Stimulated activated CD4-positive, alpha-beta T cell treated with anti-CD3 and anti-CD28 coated beads, Interleukin-12 subunit alpha, Interleukin-12 subunit beta, amount 100 ng/mL, for 24 hours (primary cell): ENCODE results near the gene RHOF.
"Not testable (repeated sequence)": the region's sequence is repeated elsewhere in the genome, so short reads cannot be mapped to it uniquely, and the experiment has no call there.

Source experiments
- DNase-seq, 2 experiments: peaks; one replicate each; pipeline ENCODE4 v3.0.0-alpha.2; 2020; ENCODE audit warnings: low read depth in 2 of 2

RHOF gene

GRCh38 chr12:121776190-121777098 lies 17.0 kb downstream of the RHOF start:
- DNase-seq = peak; percentile 77 to 93

DNA sequence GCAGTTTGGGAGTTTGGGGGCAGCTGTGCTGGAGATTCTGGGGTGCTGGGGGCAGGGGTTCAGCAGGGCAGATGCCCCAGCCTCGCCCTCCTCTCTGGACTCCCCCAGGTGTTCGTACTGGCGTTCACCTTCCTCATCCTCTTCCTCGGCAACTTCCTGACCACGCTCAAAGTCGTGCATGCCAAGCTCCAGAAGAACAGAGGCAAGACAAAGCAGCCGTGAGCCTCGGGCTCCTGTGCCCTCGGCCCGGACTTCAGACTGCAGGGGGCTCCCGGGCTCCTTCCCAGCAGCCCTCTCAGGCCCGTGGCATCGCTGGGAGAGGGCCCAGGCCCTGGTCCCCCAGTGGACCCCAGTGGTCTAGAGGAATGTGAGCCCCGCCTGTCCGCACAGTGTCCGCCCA lies 18.0 kb downstream of the RHOF start:
- no peak for DNase-seq

- DNase-seq = no peak
Measured at GRCh38 chr12:121774968-121775474, 18.5 kb downstream of the RHOF start.

DNA sequence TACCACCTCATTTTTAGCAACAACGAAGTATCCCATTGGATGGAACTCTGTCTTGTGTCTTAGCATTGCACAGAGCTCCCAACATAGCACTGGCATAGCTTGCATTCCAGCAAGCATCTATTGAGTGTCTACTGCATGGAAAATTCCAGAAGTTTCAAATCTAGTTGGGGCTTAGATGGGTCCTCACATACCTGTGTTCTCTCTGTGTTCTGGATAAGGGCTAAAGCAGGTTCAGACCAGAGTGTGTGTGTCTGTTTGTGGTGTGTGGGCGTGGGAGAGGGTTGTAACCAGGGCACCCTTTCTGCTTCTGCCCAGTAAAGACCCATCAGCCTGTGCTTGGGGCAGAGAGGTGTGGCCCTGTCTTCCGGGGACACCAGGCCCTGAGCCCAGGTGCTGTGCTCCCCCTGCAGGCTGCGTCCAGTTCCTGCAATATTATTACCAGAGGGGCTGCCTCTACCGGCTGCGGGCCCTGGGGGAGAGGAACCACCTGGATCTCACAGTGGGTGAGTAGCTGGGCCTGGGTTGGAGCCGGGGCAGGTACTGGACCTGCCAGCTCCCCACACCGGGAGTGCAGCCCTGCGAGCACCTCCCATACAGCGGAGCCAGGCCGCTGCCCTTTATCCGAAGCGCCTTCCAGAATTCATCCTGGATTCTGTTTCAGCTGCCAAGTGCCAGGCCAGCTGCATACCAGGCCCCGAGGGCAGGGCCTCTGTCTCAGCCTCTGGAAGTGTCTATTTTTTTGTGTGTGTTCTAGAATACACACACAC lies 20.3 kb downstream of the RHOF start:
- peak in 1 of 2 experiments; percentile 74 for DNase-seq

DNA sequence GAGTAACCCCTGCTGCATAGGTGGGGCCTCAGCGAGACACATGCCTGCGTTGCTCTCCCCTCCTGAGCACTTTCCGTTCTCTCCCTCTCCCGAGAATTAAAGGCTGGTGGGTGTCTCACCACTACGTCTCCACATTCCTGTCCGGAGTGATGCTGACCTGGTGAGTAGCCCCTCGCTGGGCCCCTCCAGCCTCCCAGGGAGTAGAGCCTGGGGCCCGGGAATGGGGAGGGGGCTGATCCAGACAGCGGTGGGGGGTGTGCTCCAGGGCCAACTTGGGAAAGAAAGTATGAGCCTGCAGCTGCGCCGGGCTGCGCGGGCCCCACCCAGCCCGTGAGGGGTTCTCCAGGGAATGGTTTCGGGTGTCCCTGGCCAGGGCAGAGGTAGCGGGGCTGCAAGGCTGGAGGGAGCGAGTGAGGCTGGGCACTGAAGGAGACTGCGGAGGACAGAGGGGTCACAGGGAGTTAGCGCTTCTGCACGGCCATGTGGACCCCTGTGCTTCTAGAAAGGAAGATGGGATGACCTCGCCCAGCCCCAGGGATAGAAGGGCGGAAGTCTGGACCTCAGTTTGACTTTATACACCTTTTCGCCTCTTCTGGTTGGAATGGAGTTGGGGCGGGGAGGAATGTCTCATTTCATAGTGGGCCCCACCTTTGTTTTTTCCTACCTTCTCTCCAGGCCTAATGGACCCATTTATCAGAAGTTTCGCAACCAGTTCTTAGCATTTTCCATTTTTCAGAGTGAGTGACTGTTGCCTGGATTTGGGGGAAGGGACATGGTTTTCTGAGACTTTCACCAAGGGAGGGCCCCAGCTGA lies 22.5 kb downstream of the RHOF start:
- no peak for DNase-seq

DNA sequence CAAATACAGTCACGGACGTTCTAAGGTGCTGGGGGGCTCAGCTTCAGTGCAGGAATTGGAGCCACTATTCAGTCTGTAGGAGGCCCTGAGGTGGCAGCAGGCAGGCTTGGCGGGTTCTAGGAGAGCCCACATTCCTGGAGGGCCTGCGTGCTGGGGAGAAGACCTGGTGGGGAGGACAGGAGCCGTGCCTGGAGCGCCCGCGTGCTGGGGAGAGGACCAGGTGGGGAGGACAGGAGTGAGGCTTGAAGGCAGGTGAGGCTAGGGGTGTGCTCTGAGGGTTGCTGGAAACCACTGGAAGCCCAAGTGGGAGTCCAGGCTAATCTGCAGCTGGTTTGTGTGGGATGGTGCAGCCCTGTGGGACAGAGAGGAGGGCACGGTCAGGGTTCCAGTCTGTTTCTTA lies 23.1 kb downstream of the RHOF start:
- no peak for DNase-seq

DNA sequence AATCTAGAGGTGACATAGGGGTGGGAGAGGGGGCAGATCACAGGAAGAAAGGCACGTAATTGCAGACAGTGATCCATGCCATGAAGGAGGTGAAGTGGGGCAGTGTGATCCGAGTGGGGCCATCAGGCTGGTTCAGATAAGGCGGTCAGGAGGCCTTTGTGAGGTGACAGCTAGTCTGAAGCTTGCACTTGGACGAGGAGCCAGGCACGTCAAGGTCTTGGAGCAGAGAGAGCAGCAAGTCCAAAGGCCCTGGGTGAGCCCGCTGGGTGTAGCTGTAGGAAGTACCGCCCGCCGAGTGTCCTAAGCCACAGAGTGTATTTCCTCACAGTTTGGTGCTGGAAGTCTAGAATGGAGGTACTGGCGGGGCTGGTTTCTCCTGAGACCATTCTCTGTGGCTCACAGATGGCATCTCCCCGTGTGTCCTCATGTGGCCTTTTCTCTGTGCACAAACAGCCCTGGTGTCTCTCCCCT lies 23.6 kb downstream of the RHOF start:
- DNase-seq = no peak

GRCh38 chr12:121769297-121769830 lies 24.1 kb downstream of the RHOF start:
- DNase-seq = no peak

DNA sequence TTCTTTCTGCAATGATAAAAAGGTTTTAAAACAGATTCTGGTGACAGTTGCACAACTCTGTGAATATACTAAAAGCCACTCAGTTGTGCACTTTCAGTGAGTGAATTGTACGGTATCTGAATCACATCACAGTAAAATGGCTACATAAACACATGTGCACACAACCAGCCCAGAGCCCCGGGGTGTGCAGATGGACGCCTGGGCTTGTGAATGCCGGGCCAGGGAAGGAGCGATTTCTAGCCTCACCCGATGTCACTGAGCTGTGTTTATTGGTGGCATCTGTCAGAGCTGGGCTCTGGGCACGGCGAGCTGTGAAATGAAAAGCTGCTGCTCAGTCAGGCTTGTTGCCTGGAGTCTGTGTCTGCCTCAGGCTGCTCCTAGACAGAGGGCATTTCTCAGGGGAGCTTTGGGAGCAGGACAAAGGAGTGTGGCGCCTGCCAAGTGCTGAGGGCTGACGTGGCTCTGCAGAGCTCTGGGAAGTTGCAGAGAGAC lies 25.9 kb downstream of the RHOF start:
- DNase-seq = no peak

GRCh38 chr12:121766290-121767039 lies 27.0 kb downstream of the RHOF start:
- DNase-seq = no peak

DNA sequence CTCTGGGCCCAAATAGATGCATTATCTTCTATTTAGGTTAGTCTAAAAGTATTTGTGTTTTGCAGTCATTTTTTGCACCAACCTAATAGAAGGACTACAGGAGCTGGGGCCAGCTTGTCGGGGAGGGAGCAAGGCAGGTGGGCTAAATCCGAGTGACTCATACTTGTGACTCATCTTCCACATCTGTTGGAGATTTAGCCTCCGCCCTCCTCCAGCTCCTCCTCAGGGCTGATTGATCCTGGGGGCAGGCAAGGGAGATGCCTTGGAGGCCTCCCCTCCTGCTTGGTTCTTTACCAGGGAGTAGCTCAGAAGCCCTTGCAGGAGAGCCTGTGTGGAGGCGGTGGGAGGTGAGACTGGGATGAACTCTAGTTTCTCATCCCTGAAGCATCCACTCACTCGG lies 27.9 kb downstream of the RHOF start:
- no peak for DNase-seq

GRCh38 chr12:121764808-121765207 lies 28.7 kb downstream of the RHOF start:
- no peak for DNase-seq

GRCh38 chr12:121762269-121762668 lies 31.2 kb downstream of the RHOF start:
- DNase-seq = no peak

- not testable (repeated sequence) for DNase-seq
Measured at GRCh38 chr12:121758536-121758935, 35.0 kb downstream of the RHOF start.

- no peak for DNase-seq
Measured at GRCh38 chr12:121755591-121755990, 37.9 kb downstream of the RHOF start.

DNA sequence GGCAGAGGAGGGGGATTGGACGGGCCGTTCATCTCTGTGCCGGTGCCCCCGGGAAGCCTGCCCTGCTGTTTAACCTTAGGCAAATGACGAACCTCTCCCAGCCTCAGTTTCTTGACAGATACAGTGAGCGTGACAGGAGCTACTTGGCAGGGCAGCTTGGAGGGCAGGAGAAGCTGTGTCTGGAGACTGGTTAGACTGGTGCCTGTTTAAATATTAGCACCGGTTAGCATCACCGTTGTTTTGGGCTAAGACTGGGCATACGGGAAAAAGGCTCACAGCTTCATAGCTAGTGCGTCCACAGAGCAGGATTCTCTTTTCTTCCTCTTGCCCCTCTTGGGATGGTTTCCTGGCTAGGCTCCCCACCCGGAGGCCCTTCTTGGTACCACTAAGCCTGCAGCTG lies 38.7 kb downstream of the RHOF start:
- DNase-seq = no peak

GRCh38 chr12:121753844-121754264 lies 39.6 kb downstream of the RHOF start:
- no peak for DNase-seq

DNA sequence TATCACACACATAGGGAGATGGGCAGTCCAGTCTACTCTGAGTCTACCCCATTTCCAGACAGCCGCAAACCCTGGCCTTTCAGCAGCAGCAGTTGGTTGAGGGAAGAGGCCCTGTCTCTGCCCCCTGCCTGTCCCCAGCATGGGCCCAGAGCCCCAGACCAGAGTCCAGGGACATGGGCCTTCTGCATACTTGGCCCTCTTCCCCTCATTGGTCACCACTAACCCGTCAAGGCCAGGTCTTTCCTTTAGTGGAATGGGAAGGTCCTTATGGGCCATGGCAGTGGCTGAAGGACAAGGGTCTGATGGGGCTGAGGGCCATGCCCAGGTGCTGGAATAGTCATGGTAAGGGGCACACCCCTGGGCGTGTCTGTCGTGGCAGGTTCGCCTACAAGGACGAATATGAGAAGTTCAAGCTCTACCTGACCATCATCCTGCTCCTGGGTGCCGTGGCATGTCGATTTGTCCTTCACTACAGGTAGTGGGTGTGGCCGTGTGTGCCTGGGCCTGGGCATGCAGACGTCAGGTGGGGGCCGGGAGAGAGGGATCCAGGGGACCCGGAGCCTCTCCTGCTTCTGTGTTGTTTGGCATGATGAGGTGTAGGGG lies 41.6 kb downstream of the RHOF start:
- DNase-seq = no peak

DNA sequence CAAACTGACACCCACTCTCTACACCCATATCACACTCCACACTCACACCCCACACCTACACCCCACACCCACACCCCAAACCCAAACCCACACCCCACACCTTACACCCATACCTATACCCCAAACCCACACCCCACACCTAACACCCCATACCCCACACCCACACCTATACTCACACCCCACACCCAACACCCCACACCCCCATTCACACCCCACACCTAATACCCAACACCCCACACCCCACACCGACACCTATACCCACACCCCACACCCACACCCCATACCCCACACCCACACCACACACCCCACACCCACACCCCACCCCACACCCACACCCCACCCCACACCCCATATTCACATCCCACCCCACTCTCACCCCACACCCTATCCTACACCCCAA lies 42.5 kb downstream of the RHOF start:
- DNase-seq = no peak

GRCh38 chr12:121750507-121750955 lies 43.0 kb downstream of the RHOF start:
- DNase-seq = no peak
